LNCAP (cell line): ENCODE results near the gene COMT.

Experiments
- TF ChIP-seq, protein P1 (sequence below): fragments of 450-650 bp; IDR thresholded peaks from 2 replicates; pipeline ENCODE4 v1.5.1; 2017; ENCODE audit warnings: mild to moderate bottlenecking

The COMT gene

DNA sequence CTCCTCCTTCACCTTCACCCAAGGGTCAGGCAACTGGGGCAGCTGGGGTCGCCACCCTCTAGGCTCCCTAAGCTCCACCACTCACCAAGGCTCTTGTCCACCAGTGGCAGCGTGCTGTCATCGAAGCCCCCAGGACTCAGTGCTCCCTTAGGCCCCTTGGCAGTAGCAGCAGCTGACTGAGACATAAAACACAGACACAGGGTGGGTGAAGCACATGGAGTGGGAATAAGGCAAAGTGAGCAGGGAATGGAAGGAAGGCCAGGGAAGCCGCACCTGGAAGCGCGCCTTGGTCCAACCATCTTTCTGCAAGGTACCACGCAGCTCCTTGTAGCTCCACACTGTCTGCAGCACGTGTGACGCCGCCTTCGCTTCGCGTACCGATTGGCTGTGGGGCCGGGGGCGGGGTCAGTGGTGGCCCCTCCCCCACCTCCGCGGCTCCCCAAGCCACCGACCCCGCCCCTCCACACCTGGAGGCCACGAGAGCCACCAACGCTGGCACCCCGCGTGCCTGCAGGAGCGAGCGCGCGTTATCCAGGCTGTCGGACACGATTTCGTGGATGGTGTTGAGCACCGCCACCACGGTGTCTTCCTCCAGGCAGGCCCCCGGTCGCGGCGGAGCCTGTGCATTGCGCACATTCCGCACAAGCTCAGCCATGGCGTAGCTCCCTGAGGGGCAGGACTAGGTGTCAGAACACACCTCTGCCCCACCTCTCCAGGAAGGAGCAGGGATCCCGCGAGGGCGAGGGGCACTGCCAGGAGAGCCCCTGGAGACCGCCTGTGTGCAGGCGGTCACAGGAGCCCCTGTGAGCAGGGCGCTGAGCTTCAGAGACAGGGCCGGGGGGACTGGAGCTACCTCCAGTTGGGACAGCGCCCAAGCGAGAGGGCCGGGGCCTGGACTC lies 31.3 kb downstream of the COMT start:
- TF ChIP-seq, protein P1, sequence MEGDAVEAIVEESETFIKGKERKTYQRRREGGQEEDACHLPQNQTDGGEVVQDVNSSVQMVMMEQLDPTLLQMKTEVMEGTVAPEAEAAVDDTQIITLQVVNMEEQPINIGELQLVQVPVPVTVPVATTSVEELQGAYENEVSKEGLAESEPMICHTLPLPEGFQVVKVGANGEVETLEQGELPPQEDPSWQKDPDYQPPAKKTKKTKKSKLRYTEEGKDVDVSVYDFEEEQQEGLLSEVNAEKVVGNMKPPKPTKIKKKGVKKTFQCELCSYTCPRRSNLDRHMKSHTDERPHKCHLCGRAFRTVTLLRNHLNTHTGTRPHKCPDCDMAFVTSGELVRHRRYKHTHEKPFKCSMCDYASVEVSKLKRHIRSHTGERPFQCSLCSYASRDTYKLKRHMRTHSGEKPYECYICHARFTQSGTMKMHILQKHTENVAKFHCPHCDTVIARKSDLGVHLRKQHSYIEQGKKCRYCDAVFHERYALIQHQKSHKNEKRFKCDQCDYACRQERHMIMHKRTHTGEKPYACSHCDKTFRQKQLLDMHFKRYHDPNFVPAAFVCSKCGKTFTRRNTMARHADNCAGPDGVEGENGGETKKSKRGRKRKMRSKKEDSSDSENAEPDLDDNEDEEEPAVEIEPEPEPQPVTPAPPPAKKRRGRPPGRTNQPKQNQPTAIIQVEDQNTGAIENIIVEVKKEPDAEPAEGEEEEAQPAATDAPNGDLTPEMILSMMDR, result no peak

DNA sequence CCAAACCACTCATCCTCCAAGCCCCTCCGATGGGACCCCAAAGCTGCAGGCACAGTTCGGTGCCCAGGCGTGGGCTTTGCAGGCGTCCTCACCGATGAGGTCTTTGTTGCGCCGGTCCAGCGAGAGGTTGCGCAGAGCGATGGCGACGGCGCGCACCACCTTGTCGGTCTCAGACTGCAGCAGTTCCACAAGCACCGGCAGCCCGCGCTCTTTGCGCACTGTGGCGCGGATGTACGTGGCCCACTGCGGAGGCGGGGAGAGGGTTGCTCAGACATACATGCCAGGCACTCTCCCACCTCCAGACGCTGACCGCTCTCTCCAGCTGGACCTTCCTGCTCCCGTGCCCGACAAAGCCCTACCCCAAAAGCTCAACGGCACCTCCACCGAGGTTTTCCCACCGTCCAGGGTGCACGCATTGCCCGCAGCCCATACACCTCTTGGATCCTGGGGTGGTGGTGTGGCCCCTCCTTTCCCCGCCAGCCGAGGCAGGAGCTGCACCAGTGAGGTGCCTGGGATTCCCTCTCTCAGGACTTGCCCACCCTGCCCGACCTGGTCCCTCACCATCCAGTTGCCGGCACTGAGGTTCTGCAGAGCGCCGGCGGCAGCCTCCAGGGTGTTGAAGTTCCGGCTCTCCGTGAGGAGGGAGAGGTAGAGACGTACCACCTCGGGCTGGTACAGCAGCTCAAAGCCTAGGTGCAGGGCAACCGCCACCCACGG lies 32.1 kb downstream of the COMT start:
- TF ChIP-seq, protein P1, result no peak

DNA sequence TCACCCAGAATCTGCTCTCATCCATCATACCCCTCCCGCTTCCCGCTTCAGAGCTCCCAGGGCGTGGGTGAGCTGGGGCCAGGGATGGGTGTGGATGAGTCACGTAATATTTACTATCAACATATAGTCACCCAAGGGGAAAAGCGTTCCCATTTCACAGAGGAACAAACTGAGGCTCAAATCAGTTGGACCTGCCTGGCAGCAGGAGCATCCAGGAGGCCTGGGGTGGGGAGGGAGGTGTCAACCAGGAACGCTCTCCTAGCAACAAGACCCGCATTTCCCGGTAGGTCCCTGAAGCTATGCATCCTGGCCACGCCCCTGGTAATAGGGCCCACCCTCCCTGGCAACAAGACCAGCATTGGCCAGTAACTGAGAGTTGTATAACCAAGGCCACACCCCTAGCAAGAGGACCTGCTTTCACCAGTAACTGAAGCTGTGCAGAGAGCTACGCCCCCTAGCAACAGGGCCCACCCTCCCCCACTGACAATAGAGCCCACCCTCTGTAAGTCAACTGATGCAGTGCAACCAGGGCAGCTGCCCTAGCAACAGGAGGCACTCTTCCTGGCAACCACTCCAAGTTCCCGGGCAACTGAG lies 32.8 kb downstream of the COMT start:
- TF ChIP-seq, protein P1, result no peak

DNA sequence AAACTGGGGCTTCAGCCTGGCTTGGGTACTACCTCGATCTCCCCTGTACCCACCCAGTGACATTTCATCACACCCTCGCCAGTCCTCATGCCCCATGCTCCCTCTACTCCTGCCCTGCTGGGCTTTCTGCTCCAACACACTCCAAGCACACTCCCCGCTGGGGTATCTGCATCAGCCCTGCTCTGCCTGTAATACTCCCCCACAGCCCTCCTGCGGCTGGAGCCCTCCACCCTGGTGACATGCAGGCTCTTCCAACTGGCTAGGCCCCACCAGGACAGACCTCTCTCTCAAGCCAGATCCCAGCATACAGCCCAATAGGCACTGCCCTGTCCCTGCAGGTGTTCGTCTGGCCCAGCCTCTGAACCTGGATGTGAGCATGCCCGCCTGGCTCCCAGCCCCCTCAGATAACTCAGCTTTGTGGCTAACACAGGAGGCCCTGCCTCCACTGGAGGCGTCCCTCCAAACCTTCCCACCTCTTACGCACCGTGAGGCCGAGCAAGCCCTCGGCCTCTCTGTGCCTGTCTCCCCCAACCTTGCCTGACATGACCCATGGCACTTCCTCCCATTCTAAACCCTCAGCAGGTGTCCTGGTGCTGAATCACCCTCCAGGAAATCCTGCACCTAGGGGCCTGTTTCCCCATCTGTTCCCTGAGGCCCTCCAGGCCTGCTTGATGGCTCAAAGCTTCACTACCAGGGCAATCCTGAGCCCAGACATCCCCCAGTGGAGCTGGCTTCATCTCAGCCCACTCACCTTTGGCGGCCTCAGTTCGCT lies 33.5 kb downstream of the COMT start:
- TF ChIP-seq, protein P1, result no peak

DNA sequence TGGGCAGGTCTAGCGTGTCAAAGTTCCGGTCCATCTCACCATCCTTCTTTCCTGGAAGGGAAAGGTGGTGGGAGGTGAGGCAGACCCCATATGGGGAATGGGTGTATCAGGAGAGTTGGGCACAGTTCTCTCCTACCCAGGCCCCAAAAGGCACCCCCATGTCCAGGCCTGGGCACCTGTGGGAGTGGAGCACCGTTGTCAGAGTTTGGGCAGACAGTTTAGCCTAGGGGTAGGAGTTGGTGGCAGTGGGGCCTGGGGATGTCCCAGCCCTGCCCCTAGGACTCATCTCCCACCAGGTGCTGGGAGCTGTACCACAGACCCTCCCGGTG lies 34.1 kb downstream of the COMT start:
- TF ChIP-seq, protein P1, result no peak

DNA sequence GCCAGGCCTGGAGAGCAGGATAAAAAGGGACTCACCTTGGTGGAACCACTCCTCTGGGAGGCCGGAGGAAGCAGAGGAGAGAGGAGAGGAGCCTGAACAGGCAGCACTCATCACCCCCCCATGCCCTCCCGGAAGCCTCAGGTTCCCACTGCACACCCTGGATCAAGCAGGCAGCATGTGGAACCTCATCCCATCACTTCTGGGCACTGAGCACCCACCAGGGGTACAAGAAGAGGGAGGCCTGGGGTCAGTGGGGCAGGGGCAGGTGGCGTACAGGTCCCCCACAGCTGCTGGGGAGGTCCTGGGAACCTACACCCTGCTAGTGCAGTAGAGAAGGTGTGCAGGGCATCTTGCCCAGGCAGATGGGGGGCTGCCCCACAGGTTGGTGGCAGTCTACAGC lies 35.1 kb downstream of the COMT start:
- TF ChIP-seq, protein P1, result no peak
